BLaER1 (cell line): ENCODE measurements around the gene CCDC6.

Experiments used
- H3K27ac ChIP-seq: shearing (Covaris generic); formaldehyde crosslinking; 2 replicates; pipeline ENCODE4 v1.8.1; 2022
- H3K27me3 ChIP-seq: shearing (Covaris generic); formaldehyde crosslinking; 2 replicates; pipeline ENCODE4 v1.8.1; 2022
- H3K36me3 ChIP-seq: shearing (Covaris generic); formaldehyde crosslinking; 2 replicates; pipeline ENCODE4 v1.8.1; 2022
- H3K4me1 ChIP-seq: shearing (Covaris generic); formaldehyde crosslinking; 2 replicates; pipeline ENCODE4 v1.8.1; 2022
- H3K4me2 ChIP-seq: shearing (Covaris generic); formaldehyde crosslinking; 2 replicates; pipeline ENCODE4 v1.8.1; 2022
- H3K4me3 ChIP-seq: shearing (Covaris generic); formaldehyde crosslinking; 2 replicates; pipeline ENCODE4 v1.8.1; 2022
- H3K9ac ChIP-seq: shearing (Covaris generic); formaldehyde crosslinking; 2 replicates; pipeline ENCODE4 v1.8.1; 2022
- H3K9me3 ChIP-seq: shearing (Covaris generic); formaldehyde crosslinking; 2 replicates; pipeline ENCODE4 v1.8.1; 2022
- H4K20me1 ChIP-seq: shearing (Covaris generic); formaldehyde crosslinking; 2 replicates; pipeline ENCODE4 v1.8.1; 2022
- Cebpa-rat ChIP-seq: shearing (Covaris generic); IDR thresholded peaks from 2 replicates; pipeline ENCODE4 v1.8.1; 2022

CCDC6 gene

DNA sequence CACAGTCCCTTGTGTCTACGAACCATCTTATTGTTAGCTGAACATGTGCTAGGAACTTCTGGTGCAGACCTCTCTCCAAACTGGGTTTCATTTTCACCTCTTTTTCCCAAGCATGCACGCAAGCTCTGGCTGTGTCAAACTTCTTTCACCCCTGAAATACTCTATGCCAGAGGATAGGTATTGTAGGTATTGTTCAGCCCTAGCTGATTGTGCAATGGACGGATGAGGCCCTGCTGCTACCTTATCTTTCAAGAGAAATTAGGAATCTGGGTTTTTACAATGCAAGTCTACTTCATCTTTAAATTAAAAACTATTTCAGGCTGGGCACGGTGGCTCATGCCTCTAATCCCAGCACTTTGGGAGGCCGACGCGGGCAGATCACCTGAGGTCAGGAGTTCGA, 124.8 kb downstream of the CCDC6 start:
- H3K27ac ChIP-seq = no peak overlapping the region
- peaks cover 19% of the 10 kb centered on the region for H3K9me3 ChIP-seq
- no peak overlapping the region for H3K4me3 ChIP-seq
- no peaks in the 10 kb centered on the region for H3K27me3 ChIP-seq
- H3K4me2 ChIP-seq = no peak overlapping the region
- peaks cover 4% of the 10 kb centered on the region; the same call in 1 of the 2 replicates for H3K36me3 ChIP-seq
- H4K20me1 ChIP-seq = no peaks in the 10 kb centered on the region
- TF ChIP-seq Cebpa-rat = no peak
- no peak overlapping the region for H3K9ac ChIP-seq
- H3K4me1 ChIP-seq = no peaks in the 10 kb centered on the region

DNA sequence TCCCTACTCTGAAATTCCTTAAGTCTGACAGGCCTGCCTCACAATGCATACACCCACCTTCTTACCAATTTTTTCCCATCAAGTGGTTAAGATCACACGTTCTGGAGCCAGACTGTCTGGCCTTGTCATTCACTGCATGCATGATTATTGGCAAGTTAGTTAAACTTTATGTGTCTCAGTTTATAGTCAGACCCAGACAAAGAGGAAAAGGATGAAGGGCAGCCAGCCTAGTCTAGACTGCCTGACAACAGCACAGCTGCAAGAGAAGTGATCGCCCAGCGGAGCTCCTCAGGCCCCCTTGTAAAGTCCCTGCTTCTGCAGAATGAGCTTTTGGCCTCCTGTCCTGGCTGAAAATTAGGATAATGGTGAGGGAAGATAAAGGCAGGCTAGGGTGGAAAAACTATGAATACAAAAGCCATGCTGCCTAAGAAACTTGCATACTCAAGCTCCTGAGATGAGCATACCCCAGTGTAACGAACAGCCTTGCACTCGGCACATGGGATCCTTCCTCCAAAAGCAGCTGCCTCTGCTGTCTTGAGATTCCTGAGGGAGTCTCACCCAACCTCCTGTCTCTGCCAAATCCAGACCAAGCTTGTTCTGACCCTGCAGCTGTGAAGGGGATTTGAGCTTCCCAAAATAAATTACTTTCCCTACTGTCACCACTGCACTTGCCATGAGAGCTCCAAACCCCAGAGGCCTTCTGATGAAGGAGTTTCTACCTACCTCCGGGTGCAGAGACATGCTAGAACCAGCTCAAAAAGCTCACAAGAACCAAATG, 126.4 kb downstream of the CCDC6 start:
- Histone ChIP-seq H3K9me3 (peaks cover 16% of the 10 kb centered on the region), H3K36me3 (no peaks in the 10 kb centered on the region), H3K27ac (no peak overlapping the region), H3K27me3 (no peaks in the 10 kb centered on the region), H3K9ac (no peak overlapping the region), H3K4me3 (no peak overlapping the region), H3K4me2 (no peak overlapping the region), H3K4me1 (no peaks in the 10 kb centered on the region), H4K20me1 (no peaks in the 10 kb centered on the region)
- TF ChIP-seq Cebpa-rat = no peak

DNA sequence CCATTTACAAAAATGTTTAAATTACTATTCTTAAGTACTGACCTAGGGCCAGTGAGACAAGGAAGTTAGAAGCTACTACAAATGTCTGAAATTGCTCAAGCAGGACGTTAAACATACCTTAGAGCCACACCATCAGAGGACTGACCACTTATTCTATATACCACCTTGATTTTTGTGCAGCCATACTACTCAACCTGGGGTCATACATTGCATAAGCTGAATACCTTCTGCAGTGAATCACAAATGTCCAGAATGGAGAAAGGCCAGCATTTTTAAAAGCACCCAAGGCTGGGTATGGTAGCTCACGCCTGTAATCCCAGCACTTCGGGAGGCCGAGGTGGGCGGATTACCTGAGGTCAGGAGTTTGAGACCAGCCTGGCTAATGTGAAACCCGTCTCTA, 131.9 kb downstream of the CCDC6 start:
- H3K27ac ChIP-seq = no peak overlapping the region
- H3K4me3 ChIP-seq = no peak overlapping the region
- H3K4me2 ChIP-seq = no peak overlapping the region
- no peaks in the 10 kb centered on the region for H4K20me1 ChIP-seq
- H3K9ac ChIP-seq = no peak overlapping the region
- H3K36me3 ChIP-seq = no peaks in the 10 kb centered on the region
- no peaks in the 10 kb centered on the region for H3K4me1 ChIP-seq
- peaks cover 22% of the 10 kb centered on the region for H3K9me3 ChIP-seq
- no peaks in the 10 kb centered on the region for H3K27me3 ChIP-seq
- no peak for TF ChIP-seq Cebpa-rat

DNA sequence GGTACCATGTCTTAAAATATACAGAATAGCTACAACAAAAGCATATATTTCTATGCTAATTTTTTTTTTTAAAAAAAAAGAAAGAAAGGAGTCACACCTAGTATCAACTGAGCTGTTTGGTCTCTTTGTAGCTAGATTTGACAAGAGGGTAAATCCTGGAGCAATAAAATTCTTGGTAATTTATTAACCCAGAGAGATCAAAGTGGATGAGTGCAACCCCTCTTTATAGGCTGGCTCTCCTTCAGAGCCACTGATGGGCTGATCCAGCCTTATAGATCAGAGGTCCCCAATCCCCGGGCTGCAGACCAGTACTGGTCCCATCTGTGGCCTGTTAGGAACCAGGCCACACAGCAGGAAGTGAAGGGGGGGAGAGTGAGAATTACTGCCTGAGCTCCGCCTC, 133.3 kb downstream of the CCDC6 start:
- TF ChIP-seq Cebpa-rat = no peak
- no peaks in the 10 kb centered on the region for H3K27me3 ChIP-seq
- no peaks in the 10 kb centered on the region for H3K36me3 ChIP-seq
- H3K4me3 ChIP-seq = no peak overlapping the region
- no peak overlapping the region for H3K9ac ChIP-seq
- H3K4me1 ChIP-seq = no peaks in the 10 kb centered on the region
- H4K20me1 ChIP-seq = no peaks in the 10 kb centered on the region
- peaks cover 22% of the 10 kb centered on the region for H3K9me3 ChIP-seq
- H3K27ac ChIP-seq = no peak overlapping the region
- H3K4me2 ChIP-seq = no peak overlapping the region

DNA sequence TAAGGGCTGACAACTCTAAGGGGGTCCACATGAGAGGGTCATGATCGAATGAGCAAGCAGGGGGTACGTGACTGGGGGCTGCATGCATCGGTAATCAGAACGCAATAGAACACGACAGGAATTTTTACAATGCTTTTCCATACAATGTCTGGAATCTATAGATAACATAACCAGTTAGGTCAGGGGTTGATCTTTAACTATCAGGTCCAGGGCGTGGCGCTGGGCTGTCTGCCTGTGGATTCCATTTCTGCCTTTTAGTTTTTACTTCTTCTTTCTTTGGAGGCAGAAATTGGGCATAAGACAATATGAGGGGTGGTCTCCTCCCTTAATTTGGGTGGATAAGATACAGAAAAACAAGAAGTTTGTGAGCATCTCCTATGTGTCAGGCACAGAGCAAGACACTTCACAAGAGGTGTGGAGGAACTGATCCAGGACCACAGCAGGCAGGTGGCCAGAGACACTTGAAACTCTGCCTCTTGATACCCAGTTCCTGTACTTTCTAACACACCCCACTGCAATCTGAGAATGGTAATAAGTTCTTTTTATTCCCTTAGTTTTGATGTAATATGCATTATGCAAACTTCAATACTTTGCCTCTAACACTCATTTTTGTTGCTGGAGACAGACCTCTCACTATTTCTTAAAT, 135.1 kb downstream of the CCDC6 start:
- H3K4me2 ChIP-seq = no peak overlapping the region

DNA sequence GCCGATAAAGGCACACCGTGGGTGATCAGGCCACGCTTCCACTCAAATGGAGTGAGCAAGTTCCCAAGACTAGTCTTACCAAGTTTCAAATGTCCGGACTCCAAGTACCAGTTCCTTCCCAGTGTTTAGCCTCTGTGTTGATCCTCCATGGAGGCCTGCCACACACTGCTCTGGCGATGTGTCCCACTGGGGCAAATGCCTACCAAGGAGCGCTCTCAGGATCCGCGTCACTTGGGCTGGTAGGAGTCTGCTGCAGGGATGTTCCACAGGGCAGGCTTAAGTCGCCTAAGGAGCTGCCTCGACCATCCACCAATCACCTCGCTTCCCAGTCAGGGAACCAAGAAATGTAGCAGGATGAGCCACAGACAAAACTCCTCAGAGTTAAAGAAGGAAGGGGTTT, 135.7 kb downstream of the CCDC6 start:
- H3K4me2 ChIP-seq = no peak overlapping the region
- no peaks in the 10 kb centered on the region for H3K27me3 ChIP-seq
- H3K9ac ChIP-seq = no peak overlapping the region
- no peak overlapping the region for H3K4me3 ChIP-seq
- no peak for TF ChIP-seq Cebpa-rat
- no peaks in the 10 kb centered on the region for H3K36me3 ChIP-seq
- no peaks in the 10 kb centered on the region for H4K20me1 ChIP-seq
- H3K9me3 ChIP-seq = peaks cover 6% of the 10 kb centered on the region; the same call in 1 of the 2 replicates
- no peak overlapping the region for H3K27ac ChIP-seq
- H3K4me1 ChIP-seq = no peaks in the 10 kb centered on the region

More for the DNA sequence above, 135.1 kb downstream of the CCDC6 start:
- no peaks in the 10 kb centered on the region for H4K20me1 ChIP-seq
- no peak for TF ChIP-seq Cebpa-rat
- no peaks in the 10 kb centered on the region for H3K36me3 ChIP-seq
- no peaks in the 10 kb centered on the region for H3K27me3 ChIP-seq
- no peaks in the 10 kb centered on the region for H3K4me1 ChIP-seq
- no peak overlapping the region for H3K27ac ChIP-seq
- H3K9me3 ChIP-seq = peaks cover 6% of the 10 kb centered on the region
- no peak overlapping the region for H3K4me3 ChIP-seq
- H3K9ac ChIP-seq = no peak overlapping the region

DNA sequence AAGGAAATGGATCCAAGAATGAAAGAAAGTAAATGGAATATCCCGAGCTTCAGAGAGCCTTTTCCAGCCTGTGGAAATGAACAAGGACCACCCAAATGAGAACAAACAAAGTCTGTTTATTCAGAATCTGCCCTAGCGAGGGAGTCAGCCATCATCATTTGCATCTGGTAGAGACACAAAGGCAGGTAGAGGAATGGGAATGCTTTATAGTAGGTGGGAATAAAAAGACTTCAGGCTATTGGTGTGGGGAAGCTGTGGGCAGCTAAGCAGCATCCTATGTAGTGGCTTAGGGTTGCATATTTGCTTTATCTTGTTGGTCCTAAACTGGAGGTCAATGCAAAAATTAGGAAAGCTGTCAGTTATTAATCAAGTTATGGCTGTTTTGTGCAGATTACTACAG, 143.9 kb downstream of the CCDC6 start:
- Histone ChIP-seq H3K4me2 (no peak overlapping the region), H3K9ac (no peak overlapping the region), H3K9me3 (peaks cover 17% of the 10 kb centered on the region; the same call in 1 of the 2 replicates), H3K27me3 (no peaks in the 10 kb centered on the region), H3K4me3 (no peak overlapping the region), H4K20me1 (no peaks in the 10 kb centered on the region), H3K27ac (no peak overlapping the region), H3K4me1 (peaks cover 8% of the 10 kb centered on the region), H3K36me3 (no peaks in the 10 kb centered on the region)
- TF ChIP-seq Cebpa-rat = no peak

DNA sequence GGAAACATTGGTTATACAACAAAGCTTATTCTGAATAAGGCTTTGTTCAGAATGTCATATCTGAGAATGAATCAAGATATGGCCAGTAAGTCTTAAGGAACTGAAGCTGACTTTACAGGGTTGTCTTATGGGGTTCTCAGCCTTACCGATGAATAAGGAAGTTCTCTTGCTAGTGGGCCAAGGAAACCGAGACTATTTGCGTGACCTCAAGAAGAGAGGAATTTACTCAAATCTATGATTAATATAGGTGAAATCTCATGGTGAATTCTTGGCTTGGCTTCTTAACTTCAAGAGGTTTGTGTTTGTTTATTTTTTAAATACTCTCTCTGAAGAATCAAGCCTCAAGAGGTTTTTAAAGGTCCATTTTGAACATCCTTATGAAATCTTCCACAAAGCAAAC, 148.4 kb downstream of the CCDC6 start:
- TF ChIP-seq Cebpa-rat = no peak
- no peak overlapping the region for H3K27ac ChIP-seq
- no peak overlapping the region for H3K9ac ChIP-seq
- no peaks in the 10 kb centered on the region for H3K36me3 ChIP-seq
- peaks cover 17% of the 10 kb centered on the region; the same call in 1 of the 2 replicates for H3K9me3 ChIP-seq
- H3K4me1 ChIP-seq = peaks cover 2% of the 10 kb centered on the region; the same call in 1 of the 2 replicates
- no peak overlapping the region for H3K4me2 ChIP-seq
- no peaks in the 10 kb centered on the region for H3K27me3 ChIP-seq
- no peaks in the 10 kb centered on the region for H4K20me1 ChIP-seq
- H3K4me3 ChIP-seq = no peak overlapping the region

DNA sequence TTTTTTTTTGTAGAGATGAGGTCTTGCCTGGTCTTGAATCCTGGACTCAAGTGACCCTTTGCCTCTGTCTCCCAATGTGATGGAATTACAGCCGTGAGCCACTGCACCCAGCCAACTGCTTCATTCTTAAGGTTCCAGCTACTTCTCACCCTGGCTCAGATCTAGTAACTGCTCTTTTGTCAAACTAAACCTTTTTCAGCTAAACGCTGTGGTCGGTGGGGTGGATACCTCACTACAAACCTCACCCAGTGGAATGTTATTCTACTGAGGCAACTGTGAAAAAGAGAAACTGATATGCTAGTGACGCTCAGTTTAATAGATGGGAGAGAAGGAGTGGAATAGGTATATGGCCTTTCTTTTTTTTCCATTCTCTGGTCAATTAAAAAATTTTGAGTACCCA, 151.4 kb downstream of the CCDC6 start:
- Histone ChIP-seq H3K4me1 (no peaks in the 10 kb centered on the region), H3K27me3 (no peaks in the 10 kb centered on the region), H3K36me3 (no peaks in the 10 kb centered on the region), H4K20me1 (no peaks in the 10 kb centered on the region), H3K27ac (no peak overlapping the region), H3K9me3 (peaks cover 7% of the 10 kb centered on the region; the same call in 1 of the 2 replicates), H3K4me2 (no peak overlapping the region), H3K9ac (no peak overlapping the region), H3K4me3 (no peak overlapping the region)
- no peak for TF ChIP-seq Cebpa-rat

DNA sequence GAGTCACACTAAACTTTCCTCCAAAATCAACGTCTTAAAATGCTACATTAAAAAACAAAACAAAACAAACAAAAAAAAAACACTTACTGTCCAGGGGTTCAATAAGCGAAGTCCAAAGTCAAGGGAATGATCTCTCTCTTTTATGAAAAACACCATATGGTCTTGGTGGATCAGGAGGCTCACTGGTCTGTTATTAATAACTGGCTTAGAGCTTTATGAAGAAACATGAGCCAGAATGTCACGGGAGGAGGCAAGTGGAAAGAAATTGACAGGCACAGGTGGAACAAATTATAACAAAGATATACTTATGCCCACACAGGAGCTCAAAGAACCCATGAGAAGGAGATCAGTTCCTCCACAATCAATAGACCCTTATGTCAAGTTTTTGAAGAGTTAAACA, 153.1 kb downstream of the CCDC6 start, which contains the start of gene MRLN:
Gene MRLN, minus strand, starts transcription at position 189 of the 400 bp plus-strand sequence.
- H3K4me3 ChIP-seq = no peak within 1 kb of the TSS
- no peaks in the 10 kb centered on the region for H3K36me3 ChIP-seq
- H3K4me1 ChIP-seq = no peaks in the 10 kb centered on the region
- no peaks in the 10 kb centered on the region for H3K27me3 ChIP-seq
- no peak within 1 kb of the TSS for H3K27ac ChIP-seq
- no peak for TF ChIP-seq Cebpa-rat
- H3K9ac ChIP-seq = no peak within 1 kb of the TSS
- H3K4me2 ChIP-seq = no peak within 1 kb of the TSS
- no peaks in the 10 kb centered on the region for H3K9me3 ChIP-seq
- H4K20me1 ChIP-seq = no peaks in the 10 kb centered on the region
